Frontal cortex (tissue), 4 donors: Measurements from ENCODE around the gene PRRC2B. TPM values are rescaled to one million over a fixed set of nuclear protein-coding genes. Genes with fewer than 3 reads are reported as not detected.

Experiments
- DNase-seq, 2 donors: peaks; one replicate each; pipeline ENCODE4 v3.0.0; 2012; ENCODE audit warnings: low spot score in 2 of 2
- FAIRE-seq: peaks from 2 replicates; lab custom pipeline; 2012; peaks lifted over from hg19 to GRCh38; lab: Jason Lieb, UNC
- total RNA-seq: library from RNA; depleted of rRNA; stranded (reverse); fragments of >200 nt; gene quantifications from one replicate; pipeline ENCODE4 v1.2.3, GENCODE V29; 2014
- donor health status: control.
- donor health status: control.
- donor health status: control.

PRRC2B gene
- total RNA-seq, 1 donor from 2014 or later, result 117 TPM

- FAIRE-seq (no peak), DNase-seq (no peak)
Observed at GRCh38 chr9:131478421-131478868, 84.6 kb downstream of the PRRC2B start.

GRCh38 chr9:131478911-131479310 is 85.0 kb downstream of the PRRC2B start:
- FAIRE-seq (no peak), DNase-seq (no peak)

GRCh38 chr9:131480258-131480657 is 86.4 kb downstream of the PRRC2B start:
- FAIRE-seq, result no peak
- no peak for DNase-seq

- DNase-seq (no peak), FAIRE-seq (no peak)
Observed at GRCh38 chr9:131481441-131482342, 87.8 kb downstream of the PRRC2B start.

- DNase-seq (no peak), FAIRE-seq (no peak)
Observed at GRCh38 chr9:131482343-131483006, 88.6 kb downstream of the PRRC2B start.

GRCh38 chr9:131483319-131484050 is 89.6 kb downstream of the PRRC2B start:
- no peak for FAIRE-seq

GRCh38 chr9:131484051-131484445 is 90.2 kb downstream of the PRRC2B start:
- DNase-seq, result no peak
- FAIRE-seq, result no peak

More at GRCh38 chr9:131483319-131484050, 89.6 kb downstream of the PRRC2B start:
- no peak for DNase-seq

- no peak for FAIRE-seq
Observed at GRCh38 chr9:131484560-131485185, 90.8 kb downstream of the PRRC2B start.

GRCh38 chr9:131485206-131485605 is 91.3 kb downstream of the PRRC2B start:
- no peak for FAIRE-seq

More at GRCh38 chr9:131484560-131485185, 90.8 kb downstream of the PRRC2B start:
- DNase-seq, result no peak

GRCh38 chr9:131485728-131486422 is 92.0 kb downstream of the PRRC2B start:
- FAIRE-seq (no peak), DNase-seq (no peak)

More at GRCh38 chr9:131485206-131485605, 91.3 kb downstream of the PRRC2B start:
- no peak for DNase-seq

- FAIRE-seq (no peak), DNase-seq (no peak)
Observed at GRCh38 chr9:131487001-131487400, 93.1 kb downstream of the PRRC2B start.

GRCh38 chr9:131487621-131488031 is 93.7 kb downstream of the PRRC2B start:
- DNase-seq (no peak), FAIRE-seq (no peak)

- FAIRE-seq, result no peak
- no peak for DNase-seq
Observed at GRCh38 chr9:131490514-131490913, 96.6 kb downstream of the PRRC2B start.

GRCh38 chr9:131491001-131491710 is 97.3 kb downstream of the PRRC2B start:
- FAIRE-seq (no peak), DNase-seq (no peak)

GRCh38 chr9:131492070-131492469 is 98.2 kb downstream of the PRRC2B start:
- FAIRE-seq (no peak), DNase-seq (no peak)

GRCh38 chr9:131494296-131494870 is 100.5 kb downstream of the PRRC2B start:
- no peak for DNase-seq
- FAIRE-seq, result no peak

- no peak for FAIRE-seq
- no peak for DNase-seq
Observed at GRCh38 chr9:131495785-131496184, 101.9 kb downstream of the PRRC2B start.

- no peak for FAIRE-seq
- DNase-seq, result no peak
Observed at GRCh38 chr9:131496844-131497405, 103.0 kb downstream of the PRRC2B start.
